K562 (cell line): ENCODE measurements around the gene ZEB2.

Source experiments
- CEBPB ChIP-seq: fragments of 450-650 bp; IDR thresholded peaks from 2 replicates; pipeline ENCODE4 v1.6.1; 2016; ENCODE audit warnings: missing genetic modification characterization, missing compliant biosample characterization
- CTCF ChIP-seq, 3 experiments: IDR thresholded peaks in 2 of 3; conservative IDR thresholded peaks in 1 of 3; 2 replicates each; pipeline ENCODE4 v1.5.1; 2011 to 2012; ENCODE audit warnings: low read length in 3 of 3, mild to moderate bottlenecking in 3 of 3, control low read depth in 2 of 3, improper control_type of control experiment in 1 of 3, inconsistent platforms in 1 of 3, low read depth in 1 of 3, mixed read lengths in 1 of 3, moderate library complexity in 1 of 3; ENCODE audit not compliant: insufficient read depth in 2 of 3
- HNRNPK ChIP-seq: fragments of 200-400 bp; formaldehyde crosslinking; IDR thresholded peaks from one replicate; pipeline ENCODE4 v1.6.1; 2018; ENCODE audit warnings: mild to moderate bottlenecking, low read depth, low read length; ENCODE audit not compliant: poor library complexity, severe bottlenecking
- JUNB ChIP-seq: fragments of 450-650 bp; formaldehyde crosslinking; conservative IDR thresholded peaks from 2 replicates; pipeline ENCODE4 v1.4.0; 2020; ENCODE audit warnings: mild to moderate bottlenecking
- PCBP2 ChIP-seq: fragments of 200-400 bp; formaldehyde crosslinking; IDR thresholded peaks from 2 replicates; pipeline ENCODE4 v1.6.1; 2018; ENCODE audit warnings: low read length, low read depth, mild to moderate bottlenecking, moderate library complexity; ENCODE audit not compliant: poor library complexity, severe bottlenecking
- TAF1 ChIP-seq: IDR thresholded peaks from 2 replicates; pipeline ENCODE4 v1.6.1; 2011; ENCODE audit warnings: mild to moderate bottlenecking, low read length, moderate library complexity; ENCODE audit not compliant: insufficient read depth, control insufficient read depth, severe bottlenecking; ENCODE audit errors: extremely low read depth

GRCh38 chr2:144358374-144358964, 161.4 kb downstream of the ZEB2 start:
- TF ChIP-seq CTCF (IDR thresholded peaks at IDR 0.05 in 2 of 3, conservative IDR thresholded peaks at IDR 0.05 in 1 of 3; ENCODE audit: insufficient read depth in 2 of 3, low read depth in 1 of 3, low read length in 3 of 3) (no peak), HNRNPK (no peak), PCBP2 (no peak), CEBPB (tag) (no peak), TAF1 (no peak), JUNB (CRISPR knock-in tag) (no peak)
